Ectodermal cell (in vitro differentiated cells): ENCODE measurements around the gene SRGAP3.
A peak's percentile ranks its signal among the peaks of the same experiment; 100 is the strongest.

Source experiments
- H3K27ac ChIP-seq: 2 replicates; pipeline ENCODE4 v1.7.0; 2013; ENCODE audit warnings: mild to moderate bottlenecking, low read depth, low read length; ENCODE audit not compliant: insufficient read depth, poor library complexity, severe bottlenecking
- H3K27me3 ChIP-seq: 2 replicates; pipeline ENCODE4 v1.7.0; 2013; ENCODE audit warnings: mild to moderate bottlenecking, low read length; ENCODE audit not compliant: insufficient read depth, control insufficient read depth, poor library complexity, severe bottlenecking
- H3K36me3 ChIP-seq: one replicate; pipeline ENCODE4 v1.7.0; 2013; ENCODE audit warnings: low read length; ENCODE audit not compliant: control insufficient read depth, insufficient read depth
- H3K4me1 ChIP-seq: one replicate; pipeline ENCODE4 v1.7.0; 2013; ENCODE audit warnings: low read length; ENCODE audit not compliant: control insufficient read depth, insufficient read depth
- H3K4me3 ChIP-seq: 2 replicates; pipeline ENCODE4 v1.7.0; 2013; ENCODE audit warnings: low read depth, low read length, control low read depth; ENCODE audit not compliant: insufficient read depth
- H3K9me3 ChIP-seq: 2 replicates; pipeline ENCODE4 v1.7.0; 2013; ENCODE audit warnings: mild to moderate bottlenecking, low read length, moderate library complexity; ENCODE audit not compliant: control insufficient read depth
- WGBS, 2 experiments: methylation state at CpG; one replicate each; pipeline ENCODE4 v1.1.7; 2013; ENCODE audit warnings: missing lambda C conversion rate in 2 of 2; 5-methylcytosine and 5-hydroxymethylcytosine counted together

SRGAP3 gene

DNA sequence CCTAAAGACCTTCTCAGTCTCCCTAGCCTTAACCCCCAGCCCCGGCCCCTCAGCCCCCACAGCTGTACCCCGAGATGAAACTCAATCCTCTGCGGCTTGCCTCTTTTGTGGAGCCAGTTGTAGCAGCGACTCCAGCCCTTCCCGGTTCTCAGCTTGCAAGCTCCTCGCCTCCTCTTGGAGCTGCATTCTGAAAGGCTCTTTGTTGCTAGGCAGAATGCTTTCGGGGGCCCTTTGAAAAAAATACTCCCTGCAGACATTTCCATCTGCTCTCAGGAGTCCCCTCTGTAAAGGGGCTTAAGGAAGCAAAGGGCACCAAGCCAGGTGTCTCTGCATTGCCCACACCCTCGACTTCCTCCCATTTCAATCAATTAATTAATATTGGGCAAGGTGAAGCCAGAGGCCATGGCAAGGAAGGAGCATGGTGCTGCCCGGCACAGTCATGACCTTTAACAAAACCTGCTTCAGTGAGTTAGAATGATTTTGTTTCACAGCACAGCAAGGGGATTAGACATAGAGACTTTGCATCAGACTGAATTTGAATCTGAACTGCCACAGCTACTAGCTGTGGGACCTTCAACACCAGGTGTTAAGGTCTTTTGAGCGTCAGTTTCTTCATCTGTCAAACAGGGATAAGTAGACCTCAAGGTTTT, 65.5 kb downstream of the SRGAP3 start:
- 6 to 7% methylated on average over 10 of the region's 10 CpGs for WGBS, 2 experiments
- H3K4me1 ChIP-seq, result peaks cover 38% of the 10 kb centered on the region
- H3K4me3 ChIP-seq, result no peak overlapping the region
- no peaks in the 10 kb centered on the region for H3K36me3 ChIP-seq
- H3K27ac ChIP-seq, result peak overlapping the region; percentile 93
- H3K9me3 ChIP-seq, result no peaks in the 10 kb centered on the region
- no peaks in the 10 kb centered on the region for H3K27me3 ChIP-seq

DNA sequence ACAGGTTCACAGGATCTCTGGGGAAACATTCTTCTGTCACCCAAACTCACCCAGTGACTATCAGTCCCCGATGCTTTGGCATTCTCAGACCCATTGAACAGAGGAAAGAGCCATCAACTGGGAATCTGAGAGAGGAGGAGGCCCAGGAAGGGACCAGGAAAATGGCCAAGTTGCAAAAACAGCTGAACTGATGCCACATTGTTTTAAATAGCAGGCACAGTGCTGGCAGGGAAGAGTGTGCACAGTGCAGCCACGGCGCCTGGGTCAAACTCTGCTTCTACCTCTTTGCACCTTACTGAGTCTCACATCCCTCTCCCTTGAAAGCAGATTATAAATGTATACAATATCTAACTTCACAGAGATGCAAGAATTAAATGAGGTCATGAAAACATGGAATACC, 66.4 kb downstream of the SRGAP3 start:
- Histone ChIP-seq H3K36me3 (no peaks in the 10 kb centered on the region), H3K4me1 (peaks cover 38% of the 10 kb centered on the region), H3K9me3 (no peaks in the 10 kb centered on the region), H3K27me3 (no peaks in the 10 kb centered on the region), H3K27ac (peak overlapping the region; percentile 93), H3K4me3 (no peak overlapping the region)
- 81 to 85% methylated on average over 3 of the region's 3 CpGs for WGBS, 2 experiments

DNA sequence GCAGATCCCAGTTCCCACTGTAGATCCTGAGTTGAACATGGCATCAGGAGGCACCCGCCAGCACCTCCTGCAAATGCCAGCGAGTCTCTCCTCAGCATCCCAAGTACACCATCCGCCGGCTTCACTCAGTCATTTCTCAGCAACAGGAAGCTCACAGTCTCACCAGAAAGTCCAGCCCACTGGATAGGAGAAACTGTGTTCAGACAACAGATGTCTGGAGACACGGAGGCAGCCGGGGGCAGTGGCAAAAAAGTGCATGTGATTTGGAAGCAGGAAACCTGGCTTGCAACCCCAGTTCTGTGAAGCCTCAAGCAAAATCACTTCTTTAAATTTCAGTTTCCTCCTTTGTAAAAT, 68.7 kb downstream of the SRGAP3 start:
- Histone ChIP-seq H3K36me3 (no peaks in the 10 kb centered on the region), H3K9me3 (no peaks in the 10 kb centered on the region), H3K27ac (no peak overlapping the region), H3K27me3 (no peaks in the 10 kb centered on the region), H3K4me3 (no peak overlapping the region), H3K4me1 (peaks cover 27% of the 10 kb centered on the region)
- 96% methylated on average over 6 of the region's 6 CpGs for WGBS, 2 experiments

DNA sequence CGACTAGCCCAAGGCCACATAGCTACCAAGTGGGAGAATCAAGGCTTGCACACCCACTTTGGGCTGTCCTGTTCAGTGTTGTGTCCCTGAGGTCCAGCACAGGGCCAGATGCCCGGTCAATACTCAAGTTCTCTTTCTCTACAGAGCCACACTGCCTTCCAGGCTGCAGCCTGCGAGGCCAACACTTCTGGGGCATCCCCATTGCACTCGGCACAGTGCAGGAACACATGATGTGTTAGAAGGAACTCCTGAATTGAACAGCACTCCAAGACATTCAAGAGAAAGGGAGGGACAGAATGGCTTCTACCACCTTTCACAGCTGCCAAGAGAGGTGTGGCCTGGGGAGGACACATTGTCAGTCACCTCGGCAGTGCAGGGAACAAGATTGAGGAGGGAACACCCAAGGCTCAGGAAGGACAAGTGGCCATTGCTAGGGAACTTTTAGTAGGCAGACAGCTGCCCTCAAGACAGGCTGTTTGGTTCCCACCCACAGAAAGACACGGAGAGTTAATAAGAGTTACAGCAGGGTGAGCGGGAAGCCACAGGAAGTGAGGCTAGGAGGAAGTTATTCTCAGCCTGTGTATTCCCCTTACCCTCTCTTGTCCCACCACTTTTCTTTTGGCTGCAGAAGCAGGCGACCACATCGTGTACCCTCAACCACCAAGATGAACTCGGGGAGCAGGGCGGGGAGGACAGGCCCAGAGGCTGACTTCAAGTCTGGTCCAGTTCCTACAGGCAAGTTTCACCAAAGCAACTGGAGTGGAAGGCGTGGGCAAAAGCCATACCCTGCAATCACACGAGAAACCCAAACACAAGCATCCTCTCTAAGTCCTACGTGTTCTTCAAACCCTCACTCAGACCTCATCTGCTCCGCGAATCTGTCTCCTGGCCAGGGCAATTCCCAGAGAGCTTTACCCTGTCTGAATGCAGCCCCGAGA, 69.4 kb downstream of the SRGAP3 start:
- Histone ChIP-seq H3K4me3 (no peak overlapping the region), H3K27ac (no peak overlapping the region), H3K27me3 (no peaks in the 10 kb centered on the region), H3K9me3 (no peaks in the 10 kb centered on the region), H3K4me1 (peaks cover 22% of the 10 kb centered on the region), H3K36me3 (no peaks in the 10 kb centered on the region)
- WGBS, 2 experiments, result 94% methylated on average over 17 of the region's 17 CpGs

DNA sequence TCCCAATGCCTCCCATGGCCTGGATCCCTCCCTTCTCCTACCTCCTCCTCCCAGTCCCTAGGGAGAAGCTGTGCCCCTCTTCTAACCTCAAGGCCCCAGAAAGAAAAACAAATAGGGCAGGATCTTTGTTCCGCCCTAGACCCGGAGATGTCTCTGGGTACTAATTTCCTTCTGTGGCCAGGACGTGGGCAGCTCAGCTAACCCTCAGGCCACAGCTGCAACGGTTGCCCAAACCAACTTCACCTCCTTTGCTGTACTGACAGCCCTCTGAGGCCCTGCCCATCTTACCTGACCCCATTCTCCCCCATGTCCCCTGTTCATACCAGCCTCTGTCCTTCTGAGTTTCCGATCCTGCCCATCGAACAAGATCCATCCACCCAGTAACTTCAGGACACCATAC, 70.7 kb downstream of the SRGAP3 start:
- WGBS, 2 experiments, result 92 to 93% methylated on average over 6 of the region's 6 CpGs
- H3K27ac ChIP-seq, result no peak overlapping the region
- H3K9me3 ChIP-seq, result no peaks in the 10 kb centered on the region
- no peaks in the 10 kb centered on the region for H3K36me3 ChIP-seq
- H3K27me3 ChIP-seq, result no peaks in the 10 kb centered on the region
- H3K4me3 ChIP-seq, result no peak overlapping the region
- H3K4me1 ChIP-seq, result peaks cover 9% of the 10 kb centered on the region

DNA sequence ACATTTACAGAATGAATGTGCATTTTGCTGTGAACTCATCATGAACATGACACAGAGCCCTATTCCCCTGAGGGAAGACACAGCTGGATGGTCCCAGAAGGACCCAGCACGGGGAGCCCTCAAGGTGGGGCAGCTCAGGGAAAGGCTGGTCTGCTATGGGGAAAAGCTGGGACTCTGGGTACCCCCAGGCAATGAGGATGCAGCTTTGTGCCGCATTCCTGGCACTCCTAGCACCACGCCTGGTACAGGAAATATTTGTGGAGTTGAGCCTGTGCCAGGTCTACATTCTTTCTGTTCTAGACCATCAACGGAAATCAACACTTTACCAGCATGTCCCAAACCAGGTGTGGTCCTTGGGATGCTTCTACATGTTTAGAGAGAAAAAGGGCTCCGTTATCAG, 74.0 kb downstream of the SRGAP3 start:
- Histone ChIP-seq H3K36me3 (no peaks in the 10 kb centered on the region), H3K4me1 (no peaks in the 10 kb centered on the region), H3K4me3 (no peak overlapping the region), H3K27ac (no peak overlapping the region), H3K27me3 (no peaks in the 10 kb centered on the region), H3K9me3 (no peaks in the 10 kb centered on the region)
- 92 to 97% methylated on average over 5 of the region's 5 CpGs for WGBS, 2 experiments

DNA sequence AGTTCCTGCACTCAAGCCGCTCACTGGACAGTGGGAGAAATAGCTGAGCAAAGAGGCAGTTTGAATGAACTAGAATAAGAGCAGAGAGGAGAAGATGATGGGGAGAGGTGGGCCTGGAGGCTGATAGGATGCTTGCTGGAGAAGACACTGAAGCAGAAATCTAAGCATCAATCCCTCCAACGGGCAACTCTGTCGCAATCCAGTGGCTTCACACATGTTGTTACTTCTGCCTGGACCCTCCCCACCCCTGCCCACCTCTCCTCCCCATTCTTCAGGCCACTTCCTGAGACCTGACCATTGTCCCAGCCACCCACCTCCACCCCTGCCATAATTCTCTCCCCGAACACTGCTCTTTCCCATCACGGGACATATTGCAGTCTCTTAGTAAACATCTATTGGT, 76.0 kb downstream of the SRGAP3 start:
- WGBS, 2 experiments, result 92 to 96% methylated on average over 5 of the region's 5 CpGs
- no peak overlapping the region for H3K27ac ChIP-seq
- H3K4me3 ChIP-seq, result no peak overlapping the region
- H3K9me3 ChIP-seq, result no peaks in the 10 kb centered on the region
- H3K27me3 ChIP-seq, result no peaks in the 10 kb centered on the region
- no peaks in the 10 kb centered on the region for H3K36me3 ChIP-seq
- H3K4me1 ChIP-seq, result no peaks in the 10 kb centered on the region

DNA sequence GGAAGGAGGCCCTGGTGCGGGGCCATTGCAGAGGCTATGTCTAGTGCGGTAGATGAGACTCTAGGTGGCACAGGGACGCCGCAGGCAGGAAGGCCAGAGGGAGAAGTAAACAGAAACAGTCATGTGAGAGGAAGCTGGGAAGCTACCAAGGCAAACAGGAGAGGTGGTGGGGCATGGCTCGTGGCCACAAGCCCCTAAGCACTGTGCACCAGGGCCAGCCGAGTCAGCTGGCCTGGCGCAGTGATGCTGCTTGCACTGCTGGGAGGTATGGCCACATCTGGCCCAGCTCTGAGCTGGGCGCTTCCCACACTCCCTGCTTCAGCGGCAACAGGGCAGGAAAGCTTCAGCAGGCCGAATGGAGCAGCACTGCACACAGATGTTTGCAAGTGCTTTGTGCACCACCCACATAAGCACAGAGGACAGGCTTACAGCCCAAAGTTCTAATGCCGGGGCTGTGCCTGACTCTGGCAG, 76.6 kb downstream of the SRGAP3 start:
- Histone ChIP-seq H3K4me3 (no peak overlapping the region), H3K27me3 (no peaks in the 10 kb centered on the region), H3K36me3 (no peaks in the 10 kb centered on the region), H3K9me3 (no peaks in the 10 kb centered on the region), H3K4me1 (peaks cover 5% of the 10 kb centered on the region), H3K27ac (no peak overlapping the region)
- WGBS, 2 experiments, result 93 to 94% methylated on average over 11 of the region's 11 CpGs

DNA sequence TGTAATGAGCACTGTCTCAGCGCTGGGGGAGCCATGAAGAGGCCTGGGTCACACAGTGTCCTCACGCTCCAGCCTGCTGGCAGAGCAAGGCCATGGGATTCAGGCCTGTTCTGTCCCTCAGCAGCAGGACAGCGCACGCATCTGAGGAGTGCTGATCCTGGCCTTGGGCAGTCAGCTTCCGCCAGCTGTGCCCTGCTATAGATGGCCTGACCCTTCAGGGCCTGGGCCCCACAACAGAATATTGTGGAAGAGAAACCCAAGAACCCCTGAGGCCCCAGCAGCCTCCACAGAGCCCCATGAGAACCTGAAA, 78.6 kb downstream of the SRGAP3 start:
- WGBS, 2 experiments, result 95% methylated on average over 5 of the region's 5 CpGs
- Histone ChIP-seq H3K36me3 (no peaks in the 10 kb centered on the region), H3K4me3 (no peak overlapping the region), H3K27ac (no peak overlapping the region), H3K9me3 (no peaks in the 10 kb centered on the region), H3K27me3 (no peaks in the 10 kb centered on the region), H3K4me1 (peaks cover 7% of the 10 kb centered on the region)

DNA sequence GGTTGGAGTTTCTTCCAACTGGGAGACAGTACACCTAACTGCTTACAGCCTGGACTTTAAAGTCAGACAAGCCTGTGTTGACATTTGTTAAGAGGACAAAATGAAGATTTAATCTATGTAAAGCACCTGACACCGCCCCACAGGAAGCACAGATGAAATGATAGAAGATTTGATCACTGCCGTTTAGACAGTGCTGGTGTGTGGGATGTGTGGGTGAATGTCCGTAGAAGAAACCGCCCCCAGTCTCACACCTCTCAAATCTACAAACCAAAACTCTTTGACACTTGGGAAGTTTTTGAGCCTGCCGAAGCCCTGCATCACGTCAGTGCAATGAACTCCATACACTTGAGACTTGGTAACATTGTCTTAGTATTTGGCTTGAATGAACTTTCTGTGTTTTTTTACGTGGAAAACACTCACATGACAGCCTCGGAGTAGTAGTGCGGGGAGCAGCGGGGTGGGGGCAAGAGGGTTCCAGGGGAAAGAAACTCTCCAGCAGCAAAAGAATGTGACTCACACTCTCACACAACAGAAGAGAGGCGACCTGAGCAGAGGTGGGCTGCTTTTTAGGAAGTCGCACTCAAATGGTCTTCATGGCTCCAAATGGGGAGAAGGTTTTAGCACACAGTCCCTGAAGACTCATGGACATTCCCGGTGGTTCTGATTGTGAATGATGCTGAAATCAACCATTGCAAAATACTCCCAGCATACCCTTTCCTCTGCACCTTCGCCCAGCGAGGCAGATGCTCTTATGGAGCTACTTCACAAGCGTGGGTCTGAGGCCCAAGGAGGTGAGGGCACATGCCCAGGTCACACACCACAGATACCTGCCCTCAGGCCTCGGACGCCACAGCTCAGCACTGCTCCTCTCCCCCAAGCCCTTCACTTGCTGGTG, 79.2 kb downstream of the SRGAP3 start:
- H3K27ac ChIP-seq, result no peak overlapping the region
- no peak overlapping the region for H3K4me3 ChIP-seq
- no peaks in the 10 kb centered on the region for H3K36me3 ChIP-seq
- 88 to 89% methylated on average over 16 to 18 of the region's 18 CpGs for WGBS, 2 experiments
- H3K4me1 ChIP-seq, result peaks cover 7% of the 10 kb centered on the region
- H3K9me3 ChIP-seq, result no peaks in the 10 kb centered on the region
- no peaks in the 10 kb centered on the region for H3K27me3 ChIP-seq
